Aorta (tissue), 5 donors: ENCODE results near the gene OSBPL8. TPM values are rescaled to one million over a fixed set of nuclear protein-coding genes. Genes with fewer than 3 reads are reported as not detected.

ENCODE experiments used
- ATAC-seq: fragments of 200-7000 bp; cut with Tn5 transposase; one replicate; pipeline ENCODE4 v1.9.1; 2022; ENCODE audit warnings: moderate library complexity; ENCODE audit not compliant: low FRiP score
- DNase-seq, 2 donors: peaks; one replicate each; pipeline ENCODE4 v3.0.0-alpha.2; 2020
- H3K27ac ChIP-seq, 2 donors: one replicate each; pipeline ENCODE4 v1.5.1; 2013; ENCODE audit warnings: low read length in 2 of 2, mild to moderate bottlenecking in 2 of 2, moderate library complexity in 2 of 2, control low read depth in 1 of 2, inconsistent platforms in 1 of 2, low read depth in 1 of 2
- H3K27me3 ChIP-seq, 2 donors: one replicate each; pipeline ENCODE4 v1.6.1; 2013; ENCODE audit warnings: control low read depth in 1 of 2, low read length in 1 of 2, mild to moderate bottlenecking in 1 of 2, moderate library complexity in 1 of 2; ENCODE audit not compliant: insufficient read depth in 2 of 2, control insufficient read depth in 1 of 2
- H3K36me3 ChIP-seq, 2 donors: one replicate each; pipeline ENCODE4 v1.6.1; 2013; ENCODE audit warnings: control low read depth in 1 of 2, low read length in 1 of 2, mild to moderate bottlenecking in 1 of 2; ENCODE audit not compliant: insufficient read depth in 2 of 2, control insufficient read depth in 1 of 2
- H3K4me1 ChIP-seq, 2 donors: one replicate each; pipeline ENCODE4 v1.6.1; 2013; ENCODE audit warnings: low read length in 2 of 2, control low read depth in 1 of 2, mild to moderate bottlenecking in 1 of 2, moderate library complexity in 1 of 2; ENCODE audit not compliant: insufficient read depth in 2 of 2, control insufficient read depth in 1 of 2
- H3K4me3 ChIP-seq, 2 donors: one replicate each; pipeline ENCODE4 v1.5.1; 2013; ENCODE audit warnings: low read length in 2 of 2, control low read depth in 1 of 2, mild to moderate bottlenecking in 1 of 2
- H3K9me3 ChIP-seq: one replicate; pipeline ENCODE4 v1.6.1; 2013; ENCODE audit warnings: mild to moderate bottlenecking, low read length; ENCODE audit not compliant: control insufficient read depth
- WGBS, 2 donors: extraction: QIAGEN DNeasy Blood & Tissue Kit; methylation state at CpG; one replicate each; pipeline ENCODE4 v1.1.7; 2013; 5-methylcytosine and 5-hydroxymethylcytosine counted together
- intact Hi-C, 2 donors: fragments of 100-400 bp; cut with DNase I; formaldehyde crosslinking; loops; one replicate each; pipeline versions ENCODE4 v1.14.2 to v1.15.0; 2022
- polyA plus RNA-seq, 2 donors: library from polyadenylated mRNA; stranded (reverse); fragments of 200-250 nt; gene quantifications; one replicate each; pipeline ENCODE4 v1.2.3, GENCODE V29; 2013
- total RNA-seq, 2 donors: library from RNA; stranded (reverse); fragmentation: NEBNext Ultra II Directional; extraction: Animal tissue kit (Norgen Biotek cat#: 25700); gene quantifications; one replicate each; pipeline ENCODE4 v1.2.1, GENCODE V29; 2021
- donor health status: healthy with polysubstance abuse.
- donor health status: Bipolar disorder and iron deficiency.
- donor health status: DM: no; HTN: no; CAD: no.
- donor health status: DM: no; HTN: no; CAD: no.
- donor health status: DM: yes; HTN: yes; CAD: no.

The OSBPL8 gene
- total and polyA plus RNA-seq, 4 donors, result 16.8 to 100 (median 47.6) TPM

GRCh38 chr12:76346236-76346635, 213.3 kb downstream of the OSBPL8 start:
- ATAC-seq (no peak), DNase-seq (no peak)
- Histone ChIP-seq H3K36me3 (no peaks in the 10 kb centered on the region), H3K4me3 (no peak overlapping the region), H3K4me1 (peaks cover 0 to 3% of the 10 kb centered on the region in 2 donors), H3K27ac (no peak overlapping the region), H3K9me3 (no peaks in the 10 kb centered on the region), H3K27me3 (no peaks in the 10 kb centered on the region)
- 80 to 82% methylated on average over 4 of the region's 4 CpGs for WGBS, 2 donors
- intact Hi-C loops, result loop anchor here (10.0 kb wide), 3 partner anchors 109 to 261 kb away; partner anchors contain the start of genes NAP1L1 (in 2 of the 2) and OSBPL8 (in 1 of the 2)

GRCh38 chr12:76345569-76345968, 214.0 kb downstream of the OSBPL8 start:
- no peaks in the 10 kb centered on the region for H3K36me3 ChIP-seq
- no peaks in the 10 kb centered on the region for H3K9me3 ChIP-seq
- no peak for DNase-seq
- intact Hi-C loops, result loop anchor here (10.0 kb wide), 3 partner anchors 109 to 261 kb away; partner anchors contain the start of genes NAP1L1 (in 2 of the 2) and OSBPL8 (in 1 of the 2)
- no peak overlapping the region for H3K27ac ChIP-seq
- no peaks in the 10 kb centered on the region for H3K27me3 ChIP-seq
- H3K4me3 ChIP-seq, result no peak overlapping the region
- ATAC-seq, result no peak
- 97 to 100% methylated on average over 1 of the region's 1 CpG for WGBS, 2 donors
- peaks cover 0 to 3% of the 10 kb centered on the region in 2 donors for H3K4me1 ChIP-seq

- Histone ChIP-seq H3K27ac (no peak overlapping the region), H3K27me3 (no peaks in the 10 kb centered on the region), H3K4me1 (no peaks in the 10 kb centered on the region), H3K9me3 (no peaks in the 10 kb centered on the region), H3K4me3 (no peak overlapping the region), H3K36me3 (no peaks in the 10 kb centered on the region)
- intact Hi-C loops, result loop anchor here (10.0 kb wide), 3 partner anchors 113 to 257 kb away; partner anchors contain the start of genes NAP1L1 (in 2 of the 2) and OSBPL8 (in 1 of the 2)
- ATAC-seq (no peak), DNase-seq (no peak)
- WGBS, 2 donors, result 83 to 84% methylated on average over 5 of the region's 5 CpGs
Measured at GRCh38 chr12:76341436-76342030, 218.0 kb downstream of the OSBPL8 start.

GRCh38 chr12:76340680-76341435, 218.7 kb downstream of the OSBPL8 start:
- WGBS, 2 donors, result 76 to 77% methylated on average over 9 of the region's 9 CpGs
- intact Hi-C loops, result loop anchor here (10.0 kb wide), 3 partner anchors 114 to 256 kb away; partner anchors contain the start of genes NAP1L1 (in 2 of the 2) and OSBPL8 (in 1 of the 2)
- no peak for ATAC-seq

GRCh38 chr12:76337583-76337982, 222.0 kb downstream of the OSBPL8 start:
- no peaks in the 10 kb centered on the region for H3K36me3 ChIP-seq
- no peaks in the 10 kb centered on the region for H3K27me3 ChIP-seq
- no peaks in the 10 kb centered on the region for H3K9me3 ChIP-seq
- 13 to 15% methylated on average over 3 of the region's 3 CpGs for WGBS, 2 donors
- no peak for ATAC-seq
- intact Hi-C loops, result no loop called here
- H3K27ac ChIP-seq, result no peak overlapping the region
- no peak for DNase-seq
- no peaks in the 10 kb centered on the region for H3K4me1 ChIP-seq
- no peak overlapping the region for H3K4me3 ChIP-seq

More at GRCh38 chr12:76340680-76341435, 218.7 kb downstream of the OSBPL8 start:
- H3K36me3 ChIP-seq, result no peaks in the 10 kb centered on the region
- H3K9me3 ChIP-seq, result no peaks in the 10 kb centered on the region
- no peaks in the 10 kb centered on the region for H3K4me1 ChIP-seq
- no peak overlapping the region for H3K27ac ChIP-seq
- no peaks in the 10 kb centered on the region for H3K27me3 ChIP-seq
- H3K4me3 ChIP-seq, result no peak overlapping the region
- DNase-seq, result no peak

GRCh38 chr12:76332606-76333005, 227.0 kb downstream of the OSBPL8 start:
- no peaks in the 10 kb centered on the region for H3K27me3 ChIP-seq
- H3K36me3 ChIP-seq, result no peaks in the 10 kb centered on the region
- intact Hi-C loops, result no loop called here
- no peak for ATAC-seq
- H3K9me3 ChIP-seq, result no peaks in the 10 kb centered on the region
- DNase-seq, result no peak
- H3K4me3 ChIP-seq, result no peak overlapping the region
- H3K27ac ChIP-seq, result no peak overlapping the region
- WGBS, 2 donors, result 44 to 51% methylated on average over 1 of the region's 1 CpG
- no peaks in the 10 kb centered on the region for H3K4me1 ChIP-seq

GRCh38 chr12:76329606-76330005, 230.0 kb downstream of the OSBPL8 start:
- 94 to 96% methylated on average over 5 of the region's 5 CpGs for WGBS, 2 donors
- intact Hi-C loops, result no loop called here

GRCh38 chr12:76329159-76329558, 230.4 kb downstream of the OSBPL8 start:
- Histone ChIP-seq H3K27me3 (no peaks in the 10 kb centered on the region), H3K4me1 (no peaks in the 10 kb centered on the region), H3K27ac (no peak overlapping the region), H3K4me3 (no peak overlapping the region), H3K9me3 (peaks cover 1% of the 10 kb centered on the region), H3K36me3 (no peaks in the 10 kb centered on the region)
- ATAC-seq (no peak), DNase-seq (no peak)
- intact Hi-C loops, result no loop called here
- WGBS, 2 donors, result 76 to 80% methylated on average over 2 of the region's 2 CpGs

More at GRCh38 chr12:76329606-76330005, 230.0 kb downstream of the OSBPL8 start:
- Histone ChIP-seq H3K36me3 (no peaks in the 10 kb centered on the region), H3K4me1 (no peaks in the 10 kb centered on the region), H3K27me3 (no peaks in the 10 kb centered on the region), H3K27ac (no peak overlapping the region), H3K9me3 (peaks cover 1% of the 10 kb centered on the region), H3K4me3 (no peak overlapping the region)
- ATAC-seq, result no peak
- DNase-seq, result no peak
